A673 (cell line): ENCODE data around the gene BUD23. TPM values are rescaled to one million over a fixed set of nuclear protein-coding genes. Genes with fewer than 3 reads are reported as not detected.

Source experiments
- BruUV-seq: library from RNA; stranded (reverse); fragments of 400-500 nt; replicated peaks from 2 replicates; lab custom pipeline; 2021; lab: Mats Ljungman, UMichigan
- CTCF ChIA-PET: fragments of 300-600 bp; sonication (Branson Sonifier 250); formaldehyde crosslinking; loops from one replicate; lab custom pipeline; 2022; ENCODE audit warnings: antibody characterized with exemption; lab: Charles Lee
- POLR2A ChIA-PET: fragments of 300-600 bp; sonication (Branson Sonifier 250); formaldehyde crosslinking; loops from one replicate; lab custom pipeline; 2022; ENCODE audit warnings: antibody characterized with exemption; ENCODE audit not compliant: low non-redundant PET; lab: Charles Lee
- DNase-seq: peaks from one replicate; pipeline ENCODE4 v3.0.0-alpha.2; 2015; ENCODE audit warnings: low spot score
- H3K27ac ChIP-seq: fragments of 200-600 bp; sonication (generic); 2 replicates; pipeline ENCODE4 v1.5.1; 2016; ENCODE audit warnings: mixed run types, low read depth, mild to moderate bottlenecking, mixed read lengths, antibody characterized with exemption, low read length; ENCODE audit not compliant: poor library complexity, severe bottlenecking
- H3K27me3 ChIP-seq: fragments of 200-600 bp; sonication (generic); replicated peaks from 2 replicates; pipeline ENCODE4 v1.6.1; 2017; ENCODE audit warnings: mixed run types, low read depth, mild to moderate bottlenecking, mixed read lengths, antibody characterized with exemption, low read length; ENCODE audit not compliant: insufficient read depth, poor library complexity
- H3K36me3 ChIP-seq: fragments of 200-600 bp; sonication (generic); 2 replicates; pipeline ENCODE4 v1.6.1; 2016; ENCODE audit warnings: mixed run types, mild to moderate bottlenecking, mixed read lengths, antibody characterized with exemption, low read length; ENCODE audit not compliant: insufficient read depth, poor library complexity, severe bottlenecking
- H3K4me1 ChIP-seq: fragments of 200-600 bp; sonication (generic); 2 replicates; pipeline ENCODE4 v1.6.1; 2017; ENCODE audit warnings: mixed run types, mild to moderate bottlenecking, mixed read lengths, antibody characterized with exemption, low read length; ENCODE audit not compliant: insufficient read depth, poor library complexity, severe bottlenecking
- H3K4me3 ChIP-seq: fragments of 200-600 bp; sonication (generic); 2 replicates; pipeline ENCODE4 v1.5.1; 2016; ENCODE audit warnings: low read depth, mixed run types, mild to moderate bottlenecking, mixed read lengths, low read length; ENCODE audit not compliant: poor library complexity, severe bottlenecking
- H3K9me3 ChIP-seq: fragments of 200-600 bp; sonication (generic); 2 replicates; pipeline ENCODE4 v1.6.1; 2016; ENCODE audit warnings: mixed run types, low read depth, mild to moderate bottlenecking, mixed read lengths, antibody characterized with exemption, low read length; ENCODE audit not compliant: poor library complexity, severe bottlenecking
- EZH2 ChIP-seq: fragments of 200-600 bp; sonication (generic); IDR thresholded peaks from 2 replicates; pipeline ENCODE4 v1.6.1; 2017; ENCODE audit warnings: borderline replicate concordance, low read depth, mild to moderate bottlenecking, mixed read lengths, antibody characterized with exemption, low read length; ENCODE audit not compliant: poor library complexity, severe bottlenecking
- intact Hi-C: fragments of 100-400 bp; cut with micrococcal nuclease; formaldehyde crosslinking; loops from one replicate; pipeline ENCODE4 v1.10.0; 2022; ENCODE audit not compliant: unreplicated experiment
- total RNA-seq: library from RNA; stranded (reverse); gene quantifications from 2 replicates; pipeline ENCODE4 v1.2.3, GENCODE V29; 2021
- TF ChIP-seq, protein P1 (sequence below): fragments of 300-800, 200-600 bp; sonication (generic); conservative IDR thresholded peaks from 2 replicates; pipeline ENCODE4 v1.5.1; 2017; ENCODE audit warnings: low read depth, mild to moderate bottlenecking, antibody characterized with exemption, low read length, moderate library complexity, mixed read lengths

Gene BUD23
- total RNA-seq, 1 experiment from 2014 or later, result 133 TPM

DNA sequence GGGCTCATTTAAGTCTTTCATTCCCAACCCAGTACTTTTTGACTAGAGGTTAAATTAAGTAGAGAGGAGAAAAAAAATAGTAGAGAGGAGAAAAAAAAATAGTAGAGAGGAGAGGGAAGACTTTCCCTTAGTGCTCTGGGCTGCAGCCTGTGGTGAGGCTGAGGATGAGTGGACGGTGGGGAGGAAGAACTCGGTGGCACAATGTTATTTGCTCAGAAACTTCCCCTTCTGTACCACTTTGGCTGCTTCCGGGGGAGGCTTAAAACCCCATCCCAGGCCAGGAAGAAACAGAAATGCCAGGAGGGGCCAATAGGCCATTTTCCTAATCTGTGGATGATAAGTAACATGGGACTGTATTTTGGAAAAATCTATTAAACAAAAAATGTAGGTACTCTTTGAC, 44.5 kb upstream of the BUD23 start:
- H3K4me1 ChIP-seq, result peaks cover 7% of the 10 kb centered on the region
- BruUV-seq, result no TSS peak
- H3K4me3 ChIP-seq, result no peak overlapping the region
- POLR2A ChIA-PET, result no interaction called here
- CTCF ChIA-PET, result no interaction called here
- TF ChIP-seq EZH2, result no peak
- TF ChIP-seq, protein P1, sequence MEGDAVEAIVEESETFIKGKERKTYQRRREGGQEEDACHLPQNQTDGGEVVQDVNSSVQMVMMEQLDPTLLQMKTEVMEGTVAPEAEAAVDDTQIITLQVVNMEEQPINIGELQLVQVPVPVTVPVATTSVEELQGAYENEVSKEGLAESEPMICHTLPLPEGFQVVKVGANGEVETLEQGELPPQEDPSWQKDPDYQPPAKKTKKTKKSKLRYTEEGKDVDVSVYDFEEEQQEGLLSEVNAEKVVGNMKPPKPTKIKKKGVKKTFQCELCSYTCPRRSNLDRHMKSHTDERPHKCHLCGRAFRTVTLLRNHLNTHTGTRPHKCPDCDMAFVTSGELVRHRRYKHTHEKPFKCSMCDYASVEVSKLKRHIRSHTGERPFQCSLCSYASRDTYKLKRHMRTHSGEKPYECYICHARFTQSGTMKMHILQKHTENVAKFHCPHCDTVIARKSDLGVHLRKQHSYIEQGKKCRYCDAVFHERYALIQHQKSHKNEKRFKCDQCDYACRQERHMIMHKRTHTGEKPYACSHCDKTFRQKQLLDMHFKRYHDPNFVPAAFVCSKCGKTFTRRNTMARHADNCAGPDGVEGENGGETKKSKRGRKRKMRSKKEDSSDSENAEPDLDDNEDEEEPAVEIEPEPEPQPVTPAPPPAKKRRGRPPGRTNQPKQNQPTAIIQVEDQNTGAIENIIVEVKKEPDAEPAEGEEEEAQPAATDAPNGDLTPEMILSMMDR, result no peak
- no peak overlapping the region for H3K27ac ChIP-seq
- DNase-seq, result no peak
- no peaks in the 10 kb centered on the region for H3K36me3 ChIP-seq
- H3K9me3 ChIP-seq, result no peaks in the 10 kb centered on the region
- intact Hi-C loops, result no loop called here
- no peaks in the 10 kb centered on the region for H3K27me3 ChIP-seq

DNA sequence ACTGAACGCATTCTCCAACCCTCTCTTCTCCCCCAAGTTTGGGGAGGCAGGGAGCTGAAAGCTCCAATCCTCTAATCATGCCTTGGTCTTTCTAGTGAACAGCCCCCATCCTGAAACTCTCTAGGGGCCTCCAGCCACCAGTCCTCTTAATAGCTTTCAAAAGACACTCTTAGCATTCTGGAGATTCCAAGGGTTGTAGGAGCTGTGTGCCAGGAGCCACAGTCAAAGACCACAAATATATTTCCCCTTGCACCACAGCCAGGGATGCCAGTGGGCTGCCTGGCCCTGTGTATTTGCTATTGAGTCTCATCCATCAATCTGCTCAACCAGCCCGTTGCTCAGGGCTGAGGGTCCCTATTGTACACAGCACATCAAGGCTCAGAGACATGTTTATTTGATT, 40.6 kb upstream of the BUD23 start:
- H3K27me3 ChIP-seq, result no peaks in the 10 kb centered on the region
- no TSS peak for BruUV-seq
- no peak overlapping the region for H3K4me3 ChIP-seq
- no peak for DNase-seq
- ChIA-PET CTCF (no interaction called here), POLR2A (no interaction called here)
- TF ChIP-seq, protein P1, result no peak
- no peak for TF ChIP-seq EZH2
- no peaks in the 10 kb centered on the region for H3K36me3 ChIP-seq
- intact Hi-C loops, result no loop called here
- H3K27ac ChIP-seq, result no peak overlapping the region
- peaks cover under 1% of the 10 kb centered on the region for H3K4me1 ChIP-seq
- no peaks in the 10 kb centered on the region for H3K9me3 ChIP-seq

DNA sequence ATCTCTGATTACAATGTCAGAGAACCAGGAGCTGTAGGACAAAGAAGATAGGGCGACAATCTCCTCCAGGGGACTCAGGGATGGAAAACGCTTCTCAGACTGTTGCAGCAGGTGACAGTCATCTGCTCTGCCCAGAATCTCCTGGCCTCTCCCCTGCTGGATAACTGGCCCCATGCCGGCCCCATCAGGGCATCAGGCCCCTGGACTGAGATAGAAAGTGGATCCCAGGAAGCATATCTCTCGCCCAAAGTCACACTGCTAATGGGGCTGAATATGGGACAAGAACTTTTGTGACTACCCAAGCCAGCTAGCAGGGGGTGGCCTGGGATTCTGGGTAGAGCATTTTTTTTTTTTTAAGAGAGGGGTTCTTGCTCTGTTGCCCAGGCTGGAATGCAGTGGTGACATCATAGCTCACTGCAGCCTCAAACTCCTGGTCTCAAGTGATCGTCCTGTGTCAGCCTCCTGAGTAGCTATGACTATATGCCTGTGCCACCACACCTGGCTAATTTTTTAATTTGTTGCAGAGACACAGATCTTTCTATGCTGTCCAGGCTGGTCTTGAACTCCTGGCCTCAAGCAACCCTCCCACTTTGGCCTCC, 38.6 kb upstream of the BUD23 start:
- ChIA-PET CTCF (interaction anchor here (1.1 to 1.3 kb wide), 2 partner anchors 23 to 81 kb away, joined by 3 read pairs; partner anchors contain the start of gene VPS37D), POLR2A (interaction anchor here (0.6 kb wide), 1 partner anchor 108 kb away, joined by 4 read pairs; no protein-coding TSS in a partner anchor)
- TF ChIP-seq, protein P1, result no peak
- no peak for TF ChIP-seq EZH2
- Histone ChIP-seq H3K4me1 (peaks cover 10% of the 10 kb centered on the region), H3K27ac (no peak overlapping the region), H3K36me3 (no peaks in the 10 kb centered on the region), H3K27me3 (peaks cover 8% of the 10 kb centered on the region), H3K9me3 (no peaks in the 10 kb centered on the region), H3K4me3 (no peak overlapping the region)
- intact Hi-C loops, result no loop called here
- no peak for DNase-seq
- no TSS peak for BruUV-seq
